K562 (cell line): ENCODE data around the gene B4GALNT4. TPM values are rescaled to one million over a fixed set of nuclear protein-coding genes. Genes with fewer than 3 reads are reported as not detected.

Experiments used
- BRD9 ChIP-seq: fragments of 450-650 bp; IDR thresholded peaks from 2 replicates; pipeline ENCODE4 v1.6.1; 2018; ENCODE audit warnings: low read depth; ENCODE audit not compliant: partially characterized antibody
- MAFF ChIP-seq: IDR thresholded peaks from 2 replicates; pipeline ENCODE4 v1.6.1; 2012; ENCODE audit warnings: low read length, improper control_type of control experiment
- MXI1 ChIP-seq: IDR thresholded peaks from 2 replicates; pipeline ENCODE4 v1.6.1; 2011; ENCODE audit warnings: low read depth, mild to moderate bottlenecking, improper control_type of control experiment, low read length
- NCOA6 ChIP-seq: fragments of 450-650 bp; IDR thresholded peaks from 2 replicates; pipeline ENCODE4 v1.6.1; 2017; ENCODE audit warnings: mild to moderate bottlenecking
- RNF219 ChIP-seq: fragments of 250-450 bp; sonication (Bioruptor Pico); IDR thresholded peaks from 2 replicates; pipeline ENCODE4 v1.5.0; 2022; ENCODE audit warnings: mild to moderate bottlenecking
- TEAD4 ChIP-seq, 2 experiments: sonication (generic) in 1 of 2; formaldehyde crosslinking in 1 of 2; IDR thresholded peaks; 2 replicates each; pipeline versions ENCODE4 v1.6.1 to v1.8.0; 2012 to 2022; ENCODE audit warnings: borderline replicate concordance in 1 of 2, inconsistent platforms in 1 of 2, low read length in 1 of 2, mild to moderate bottlenecking in 1 of 2, missing genetic modification reagents in 1 of 2
- XRCC4 ChIP-seq: IDR thresholded peaks from one replicate; pipeline ENCODE4 v1.6.1; 2011; ENCODE audit not compliant: insufficient read depth, insufficient read length; ENCODE audit errors: extremely low read depth
- ZBTB11 ChIP-seq, 3 experiments: fragments of 200-800 bp in 1 of 3; fragments of 250-450 bp in 1 of 3; fragments of 450-650 bp in 1 of 3; sonication (Bioruptor Pico) in 1 of 3; sonication (Bioruptor generic) in 1 of 3; formaldehyde crosslinking in 1 of 3; IDR thresholded peaks; 2 replicates each; pipeline versions ENCODE4 v1.6.1 to v1.8.0; 2016 to 2022; ENCODE audit warnings: mild to moderate bottlenecking in 2 of 3, missing genetic modification characterization in 2 of 3, missing compliant biosample characterization in 1 of 3, moderate library complexity in 1 of 3
- ZBTB40 ChIP-seq, 2 experiments: fragments of 450-650 bp in 1 of 2; sonication (generic) in 1 of 2; formaldehyde crosslinking in 1 of 2; IDR thresholded peaks; 2 replicates each; pipeline versions ENCODE4 v1.7.1 to v1.9.0; 2016 to 2022; ENCODE audit warnings: inconsistent platforms in 1 of 2, mild to moderate bottlenecking in 1 of 2, missing genetic modification reagents in 1 of 2
- polyA plus RNA-seq, 8 experiments: library from polyadenylated mRNA; depleted of rRNA in 4 of 8; stranded (reverse) in 5 of 8; unstranded in 3 of 8; fragments of >200 nt; fragmentation: Nextera tagmentation in 2 of 8; fragmentation: Illumina TruSeq in 1 of 8; extraction: Ambion mirVana in 2 of 8; extraction: Trizol in 1 of 8; gene quantifications; 2 replicates each; pipeline versions ENCODE4 v1.2.1 to v1.2.3, GENCODE V29; 2011 to 2014; ENCODE audit warnings: inconsistent platforms in 1 of 8, missing spikeins in 1 of 8
- total RNA-seq, 7 experiments: library from RNA; depleted of rRNA in 6 of 7; stranded (reverse); fragments of >200 nt in 6 of 7; fragmentation: Illumina TruSeq in 2 of 7; extraction: Trizol in 2 of 7; gene quantifications; 2 replicates each; pipeline versions ENCODE4 v1.2.1 to v1.2.3, GENCODE V29; 2011 to 2021; ENCODE audit warnings: low replicate concordance in 1 of 7

The B4GALNT4 gene
- total and polyA plus RNA-seq, 9 of the 15 experiments (the other 6 are each of a cell fraction or from before 2014, with no cell fraction given), result 0.20 to 37.1 (median 10.8) TPM; not detected in 1

GRCh38 chr11:355581-356458, 13.5 kb upstream of the B4GALNT4 start (continued):
- TF ChIP-seq ZBTB40 (IDR thresholded peaks at IDR 0.05) (no peak), ZBTB40 (CRISPR knock-in tag; IDR thresholded peaks at IDR 0.05) (no peak), ZBTB11 (CRISPR knock-in tag; IDR thresholded peaks at IDR 0.05) (peak in 1 of 3 experiments; percentile 69; a peak in 2 of 6 replicates), TEAD4 (IDR thresholded peaks at IDR 0.05; ENCODE audit: low read length) (no peak), TEAD4 (CRISPR knock-in tag; IDR thresholded peaks at IDR 0.05; ENCODE audit: borderline replicate concordance) (no peak), BRD9 (peak; percentile 80), MAFF (no peak), RNF219 (CRISPR knock-in tag) (no peak), XRCC4 (no peak), MXI1 (no peak), NCOA6 (no peak)
